ENCODE results near the gene KRTAP5-3.
A peak's percentile ranks its signal among the peaks of the same experiment; 100 is the strongest.

Gene KRTAP5-3

DNA sequence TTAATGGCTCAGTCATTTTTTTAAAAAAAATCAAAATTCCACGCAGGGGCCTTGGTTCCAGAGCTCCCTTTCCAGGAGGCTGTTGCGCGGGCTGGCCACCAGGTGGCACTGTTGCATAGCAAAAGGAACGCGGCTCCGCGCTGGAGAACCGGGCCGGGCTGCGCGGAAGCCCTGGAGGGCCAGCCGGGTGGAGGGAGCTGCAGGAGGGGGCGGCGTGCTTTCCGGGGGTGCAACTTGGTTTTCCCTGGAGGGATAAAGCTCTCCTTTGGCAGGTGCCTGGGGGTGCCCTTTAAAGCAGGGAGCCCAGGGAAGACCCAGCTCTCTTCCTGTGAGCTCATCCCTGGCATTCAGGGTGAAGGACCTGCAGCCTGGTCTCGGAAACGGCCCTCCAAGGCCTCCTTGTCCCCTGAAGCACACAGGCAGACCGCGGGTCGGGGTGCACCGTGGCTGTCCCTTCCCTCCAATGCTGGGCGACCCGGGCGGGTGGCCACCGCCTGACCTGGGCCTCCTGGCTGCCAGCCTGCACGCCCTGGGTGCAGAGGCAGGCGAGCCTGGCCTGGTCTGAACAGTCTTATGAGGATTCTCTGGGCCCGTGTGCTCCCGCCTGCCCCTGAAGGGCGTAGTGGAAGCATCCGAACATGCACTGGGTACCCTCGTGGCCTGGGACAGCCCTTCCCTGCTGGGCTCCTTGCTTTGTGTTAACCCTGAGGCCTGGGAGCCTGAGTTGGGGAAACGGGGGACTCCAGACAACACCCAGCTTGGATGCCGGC is 44.7 kb upstream of the KRTAP5-3 start (continued):
- TF ChIP-seq ZBTB10 (tag by site-specific recombination; IDR thresholded peaks at IDR 0.05) (no peak), PRDM2 (tag by site-specific recombination; IDR thresholded peaks at IDR 0.05; ENCODE audit: borderline replicate concordance) (no peak), ZNF48 (tag by site-specific recombination; IDR thresholded peaks at IDR 0.05) (no peak), ZNF426 (tag by site-specific recombination; IDR thresholded peaks at IDR 0.05) (no peak), SP2 (tag by site-specific recombination; IDR thresholded peaks at IDR 0.05) (no peak), ZBTB48 (tag by site-specific recombination; IDR thresholded peaks at IDR 0.05) (no peak), ZNF169 (tag by site-specific recombination; IDR thresholded peaks at IDR 0.05) (no peak), ZBTB8A (tag by site-specific recombination; IDR thresholded peaks at IDR 0.05) (no peak), ZNF660 (tag by site-specific recombination; IDR thresholded peaks at IDR 0.05) (peak; percentile 52; the same call in 1 of the 2 replicates), KLF1 (tag by site-specific recombination; IDR thresholded peaks at IDR 0.05) (no peak), ZNF768 (tag by site-specific recombination; IDR thresholded peaks at IDR 0.05) (no peak), ZNF626 (tag by site-specific recombination; IDR thresholded peaks at IDR 0.05) (no peak), ZNF521 (tag by site-specific recombination; IDR thresholded peaks at IDR 0.05) (no peak), ZNF654 (tag by site-specific recombination; IDR thresholded peaks at IDR 0.05; ENCODE audit: low read depth) (peak; percentile 75), ZNF354C (tag by site-specific recombination; IDR thresholded peaks at IDR 0.05; ENCODE audit: borderline replicate concordance, low read depth) (no peak), ZNF561 (tag by site-specific recombination; IDR thresholded peaks at IDR 0.05; ENCODE audit: borderline replicate concordance) (no peak), BCL11A (tag by site-specific recombination; IDR thresholded peaks at IDR 0.05; ENCODE audit: low read depth) (no peak), GLIS2 (tag by site-specific recombination; IDR thresholded peaks at IDR 0.05) (0 out of 2 replicates have a peak, but pooled peaks have one; percentile 13), ZNF311 (tag by site-specific recombination; IDR thresholded peaks at IDR 0.05; ENCODE audit: borderline replicate concordance) (no peak), ZFHX2 (tag by site-specific recombination; conservative IDR thresholded peaks at IDR 0.05) (peak; percentile 28; the same call in 1 of the 2 replicates), SCRT1 (tag by site-specific recombination; IDR thresholded peaks at IDR 0.05; ENCODE audit: borderline replicate concordance) (no peak), ZBTB11 (tag by site-specific recombination; conservative IDR thresholded peaks at IDR 0.05; ENCODE audit: low read depth) (no peak), ZNF239 (tag by site-specific recombination; IDR thresholded peaks at IDR 0.05) (no peak), ZNF701 (tag by site-specific recombination; IDR thresholded peaks at IDR 0.05) (no peak)
- TF ChIP-seq, protein P1, sequence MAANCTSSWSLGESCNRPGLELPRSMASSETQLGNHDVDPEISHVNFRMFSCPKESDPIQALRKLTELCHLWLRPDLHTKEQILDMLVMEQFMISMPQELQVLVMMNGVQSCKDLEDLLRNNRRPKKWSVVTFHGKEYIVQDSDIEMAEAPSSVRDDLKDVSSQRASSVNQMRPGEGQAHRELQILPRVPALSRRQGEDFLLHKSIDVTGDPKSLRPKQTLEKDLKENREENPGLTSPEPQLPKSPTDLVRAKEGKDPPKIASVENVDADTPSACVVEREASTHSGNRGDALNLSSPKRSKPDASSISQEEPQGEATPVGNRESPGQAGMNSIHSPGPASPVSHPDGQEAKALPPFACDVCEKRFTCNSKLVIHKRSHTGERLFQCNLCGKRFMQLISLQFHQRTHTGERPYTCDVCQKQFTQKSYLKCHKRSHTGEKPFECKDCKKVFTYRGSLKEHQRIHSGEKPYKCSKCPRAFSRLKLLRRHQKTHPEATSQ (tag by site-specific recombination; IDR thresholded peaks at IDR 0.05), result no peak

Data from HEK293 (cell line).